Stimulated activated CD8-positive, alpha-beta memory T cell treated with anti-CD3 and anti-CD28 coated beads, Interleukin-7, amount 100 ng/mL, for 4 hours (primary cell): ENCODE data around the gene ALDH1A3.

Source experiments
- DNase-seq, 2 donors: peaks; one replicate each; pipeline ENCODE4 v3.0.0-alpha.2; 2020; ENCODE audit warnings: low read depth in 2 of 2

Gene ALDH1A3

DNA sequence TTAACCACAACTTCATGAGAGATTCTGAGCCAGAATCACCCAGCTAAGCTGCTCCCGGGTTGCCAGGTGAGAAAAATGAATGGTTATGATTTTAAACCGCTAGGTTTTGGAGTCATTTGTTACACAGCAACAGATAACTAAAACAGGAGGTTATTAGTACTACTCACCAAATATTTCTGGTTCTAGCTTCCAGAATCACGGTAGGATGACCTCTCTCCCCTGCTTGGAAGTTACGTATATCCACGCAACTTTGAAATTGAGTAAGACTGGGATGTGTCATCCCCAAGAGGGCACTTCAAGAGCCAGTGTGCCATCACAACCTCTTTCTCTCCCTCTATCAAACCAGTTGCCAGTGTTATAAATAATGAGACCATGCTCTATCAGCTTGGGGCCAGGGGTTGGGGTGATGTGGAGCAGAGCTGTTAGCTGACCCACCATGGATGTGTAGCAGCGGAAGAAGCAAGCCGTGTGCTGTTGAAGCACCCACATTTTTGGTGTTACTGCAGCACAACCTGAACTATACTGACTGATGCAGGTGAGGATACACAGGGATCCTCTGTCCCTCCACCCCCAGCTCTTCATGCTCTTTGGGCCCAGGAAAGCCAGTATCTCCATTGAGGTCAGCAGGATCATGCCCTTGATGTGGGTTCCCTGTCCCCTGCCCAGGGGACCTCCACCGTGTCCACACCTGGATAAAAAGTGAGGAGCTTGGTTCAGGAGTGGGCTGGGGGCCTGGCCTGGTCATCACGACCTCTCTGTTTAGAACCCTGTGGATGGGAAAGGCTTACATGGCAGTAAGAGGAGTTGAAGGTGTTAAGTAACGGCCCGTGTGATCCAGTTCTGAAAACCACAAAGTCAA, 19.4 kb upstream of the ALDH1A3 start:
- no peak for DNase-seq

GRCh38 chr15:100860829-100861510, 18.7 kb upstream of the ALDH1A3 start:
- no peak for DNase-seq

GRCh38 chr15:100861511-100861991, 18.1 kb upstream of the ALDH1A3 start:
- no peak for DNase-seq

DNA sequence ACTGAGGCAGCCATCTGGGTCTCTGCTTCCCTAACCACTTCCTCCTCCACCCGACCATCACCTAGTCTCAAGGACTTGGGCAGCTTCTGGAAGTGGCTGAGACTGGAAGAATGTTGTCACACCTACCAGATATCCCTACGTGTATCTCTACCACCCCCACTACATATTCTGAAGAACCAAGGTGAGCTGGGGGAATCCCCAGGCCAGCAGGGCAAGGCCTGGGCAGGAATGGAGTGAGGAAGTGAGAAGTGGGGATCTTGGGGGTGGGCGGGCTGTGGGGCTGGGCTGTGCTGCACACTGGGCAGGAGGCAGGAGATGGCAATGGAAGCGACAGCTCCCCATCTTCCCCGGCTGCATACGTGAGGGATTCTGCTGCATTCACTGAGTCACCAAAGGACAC, 17.5 kb upstream of the ALDH1A3 start:
- DNase-seq, result no peak

GRCh38 chr15:100863075-100863795, 16.4 kb upstream of the ALDH1A3 start:
- no peak for DNase-seq

DNA sequence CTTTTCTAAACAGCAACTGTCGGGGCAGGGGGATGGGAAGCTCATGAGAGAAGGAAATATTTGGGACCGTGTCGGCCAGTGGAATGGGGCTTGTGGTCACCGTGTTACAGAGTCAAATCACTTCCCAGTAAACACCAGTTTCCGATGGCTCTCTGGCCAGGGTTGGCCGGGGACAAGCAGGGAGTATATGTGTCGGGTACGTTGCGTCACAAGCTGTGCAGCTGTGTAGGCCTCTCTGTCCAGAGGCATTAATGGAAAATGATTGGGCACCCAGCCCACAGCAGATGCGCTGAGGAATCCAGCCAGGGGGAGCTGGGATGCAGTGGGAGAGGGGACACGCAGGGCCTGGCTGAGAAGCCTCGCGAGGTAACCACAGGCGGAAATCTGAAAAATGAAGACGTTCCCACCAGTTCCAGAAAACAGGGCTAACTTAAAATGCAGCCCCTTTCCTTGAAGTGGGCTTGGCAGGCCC, 15.8 kb upstream of the ALDH1A3 start:
- no peak for DNase-seq

- no peak for DNase-seq
Observed at GRCh38 chr15:100866386-100867330, 13.0 kb upstream of the ALDH1A3 start.

DNA sequence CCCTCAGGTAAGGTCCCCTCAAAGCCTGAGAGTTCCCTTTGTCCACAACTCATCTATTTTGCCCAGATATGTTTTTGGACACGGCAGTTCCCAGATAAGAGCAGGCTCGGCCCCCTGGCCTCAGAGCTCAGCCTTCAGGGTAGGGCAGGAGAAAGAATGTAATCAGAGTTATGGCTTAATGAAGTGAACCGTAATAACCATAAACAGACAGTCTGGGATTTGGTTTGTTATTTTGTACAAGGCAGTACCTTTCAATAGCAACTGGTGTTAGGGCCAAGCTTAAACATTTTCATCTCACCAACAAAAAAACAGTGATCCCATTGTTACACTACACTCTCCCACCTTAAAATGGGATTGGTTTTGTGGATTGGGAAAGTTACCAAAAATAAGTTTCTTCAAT, 12.2 kb upstream of the ALDH1A3 start:
- DNase-seq, result no peak

GRCh38 chr15:100869151-100869999, 10.3 kb upstream of the ALDH1A3 start:
- no peak for DNase-seq

- DNase-seq, result peak in 1 of 2 donors; percentile 17
Observed at GRCh38 chr15:100873029-100873677, 6.5 kb upstream of the ALDH1A3 start.

DNA sequence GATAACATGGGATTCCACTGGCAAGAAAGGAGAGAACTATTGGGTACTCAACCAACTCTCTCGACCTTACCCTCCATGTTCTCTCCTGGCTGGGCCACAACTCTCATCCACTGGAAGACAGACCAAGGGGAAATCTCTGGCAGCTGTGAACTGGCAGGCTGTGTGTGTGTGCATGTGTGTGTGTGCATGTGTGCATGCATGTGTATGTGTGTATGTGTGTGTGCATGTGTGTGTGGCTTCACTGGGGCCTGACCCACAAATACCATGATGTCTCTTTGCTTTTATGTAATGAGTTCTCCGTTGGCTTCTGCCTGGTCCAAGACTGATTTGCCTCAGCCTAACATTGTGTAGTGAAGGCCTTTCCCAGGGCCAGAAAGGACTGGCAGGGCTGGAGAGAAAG, 4.1 kb upstream of the ALDH1A3 start:
- DNase-seq, result no peak

- no peak for DNase-seq
Observed at GRCh38 chr15:100875976-100876375, 3.7 kb upstream of the ALDH1A3 start.

- no peak for DNase-seq
Observed at GRCh38 chr15:100877551-100877950, 2.1 kb upstream of the ALDH1A3 start.

GRCh38 chr15:100878130-100878529, 1.5 kb upstream of the ALDH1A3 start:
- no peak for DNase-seq

- no peak for DNase-seq
Observed at GRCh38 chr15:100878648-100879047, 983 bp upstream of the ALDH1A3 start.

DNA sequence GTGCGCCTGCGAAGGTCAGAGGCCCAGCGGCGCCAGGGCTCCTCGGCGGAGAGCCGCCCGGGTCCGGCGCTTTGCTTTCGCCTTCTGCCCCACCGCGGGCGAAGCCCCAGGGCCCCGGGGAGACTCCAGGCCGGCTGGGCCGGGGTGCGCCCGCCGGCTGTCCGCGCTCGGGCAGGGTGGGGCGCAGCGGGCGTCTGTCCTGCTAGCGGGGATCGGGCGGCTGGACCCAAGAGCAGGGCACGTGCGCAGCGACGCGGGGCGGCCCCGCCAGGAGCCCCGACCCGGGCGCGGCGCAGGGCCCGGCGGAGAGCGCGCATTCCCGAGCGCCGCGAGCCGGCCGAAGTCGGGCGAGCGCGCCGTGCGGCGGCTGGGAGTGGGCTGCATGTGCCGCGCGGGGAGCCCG, 569 bp upstream of the ALDH1A3 start:
- DNase-seq, result no peak

DNA sequence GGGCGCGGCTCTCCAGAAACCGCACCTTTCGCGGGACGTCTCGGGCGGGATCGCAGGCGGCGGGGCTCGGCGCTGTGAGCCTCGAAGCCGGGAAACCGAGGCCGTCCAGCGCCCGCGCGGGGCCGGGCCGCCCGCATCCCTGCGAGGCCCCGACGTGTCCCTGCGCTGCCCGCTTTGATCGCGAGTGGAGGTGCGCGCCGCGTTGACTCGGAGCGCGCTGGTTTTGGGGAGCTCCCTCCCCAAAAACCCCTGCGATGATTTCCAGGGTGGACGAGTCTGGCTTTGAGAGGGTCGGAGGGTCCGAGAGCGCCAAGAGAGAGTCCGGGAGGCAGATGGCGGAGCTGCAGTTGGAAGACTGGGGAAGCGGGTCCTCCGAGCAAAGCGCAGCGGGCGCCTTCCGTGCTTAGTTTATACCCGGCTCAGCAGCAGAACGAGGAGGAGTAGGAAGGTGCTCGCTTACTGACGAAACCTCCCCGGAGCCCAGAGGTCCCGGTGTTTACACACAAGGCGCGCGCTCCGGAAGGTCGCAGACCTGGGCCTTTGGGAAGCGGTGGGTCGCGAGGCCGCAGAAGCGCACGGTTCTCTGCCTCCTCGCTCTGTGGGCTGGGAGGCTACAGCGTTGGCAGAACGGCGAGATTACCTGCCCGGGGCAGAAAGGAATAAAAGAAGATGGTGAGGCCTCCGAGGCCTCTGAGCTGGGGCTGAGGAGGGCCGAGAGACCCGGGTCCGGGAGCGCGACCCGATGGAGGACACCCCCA, 687 bp downstream of the ALDH1A3 start:
- no peak for DNase-seq

GRCh38 chr15:100880897-100881242, 1.2 kb downstream of the ALDH1A3 start:
- no peak for DNase-seq
